ENCODE results near the gene PKD1L1.

DNA sequence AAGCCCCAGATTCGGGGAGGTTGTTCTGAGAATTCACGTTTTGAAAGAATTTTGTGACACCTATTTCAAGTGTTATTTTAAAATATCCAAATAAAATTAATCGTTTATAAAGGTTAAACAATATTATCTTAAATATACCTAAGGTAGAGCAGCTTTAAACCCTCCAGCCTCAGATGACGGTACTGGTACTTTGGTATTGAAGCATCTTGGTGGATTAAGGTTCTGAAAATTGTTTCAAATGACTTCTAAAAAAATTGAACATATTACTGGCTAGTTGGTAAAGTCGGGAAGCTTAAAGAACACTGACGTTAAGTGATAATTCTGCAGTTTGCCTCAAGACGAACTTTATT is 31.5 kb upstream of the PKD1L1 start:
- TF ChIP-seq, protein P1, sequence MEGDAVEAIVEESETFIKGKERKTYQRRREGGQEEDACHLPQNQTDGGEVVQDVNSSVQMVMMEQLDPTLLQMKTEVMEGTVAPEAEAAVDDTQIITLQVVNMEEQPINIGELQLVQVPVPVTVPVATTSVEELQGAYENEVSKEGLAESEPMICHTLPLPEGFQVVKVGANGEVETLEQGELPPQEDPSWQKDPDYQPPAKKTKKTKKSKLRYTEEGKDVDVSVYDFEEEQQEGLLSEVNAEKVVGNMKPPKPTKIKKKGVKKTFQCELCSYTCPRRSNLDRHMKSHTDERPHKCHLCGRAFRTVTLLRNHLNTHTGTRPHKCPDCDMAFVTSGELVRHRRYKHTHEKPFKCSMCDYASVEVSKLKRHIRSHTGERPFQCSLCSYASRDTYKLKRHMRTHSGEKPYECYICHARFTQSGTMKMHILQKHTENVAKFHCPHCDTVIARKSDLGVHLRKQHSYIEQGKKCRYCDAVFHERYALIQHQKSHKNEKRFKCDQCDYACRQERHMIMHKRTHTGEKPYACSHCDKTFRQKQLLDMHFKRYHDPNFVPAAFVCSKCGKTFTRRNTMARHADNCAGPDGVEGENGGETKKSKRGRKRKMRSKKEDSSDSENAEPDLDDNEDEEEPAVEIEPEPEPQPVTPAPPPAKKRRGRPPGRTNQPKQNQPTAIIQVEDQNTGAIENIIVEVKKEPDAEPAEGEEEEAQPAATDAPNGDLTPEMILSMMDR (IDR thresholded peaks at IDR 0.05 in 4 of 5, conservative IDR thresholded peaks at IDR 0.05 in 1 of 5), result no peak
- TF ChIP-seq POLR2A (IDR thresholded peaks at IDR 0.05), result no peak
